H9 (cell line): ENCODE measurements around the gene FREM1. TPM values are rescaled to one million over a fixed set of nuclear protein-coding genes. Genes with fewer than 3 reads are reported as not detected.

ENCODE experiments used
- DNase-seq: peaks from one replicate; pipeline ENCODE4 v3.0.0-alpha.2; 2017
- H2AFZ ChIP-seq: one replicate; pipeline ENCODE4 v1.6.1; 2013; ENCODE audit warnings: mild to moderate bottlenecking, low read length, control low read depth, moderate library complexity
- H2AK5ac ChIP-seq: 2 replicates; pipeline ENCODE4 v1.6.1; 2013; ENCODE audit warnings: low read length, control low read depth, mixed read lengths; ENCODE audit not compliant: insufficient read length
- H2BK120ac ChIP-seq: one replicate; pipeline ENCODE4 v1.6.1; 2013; ENCODE audit warnings: low read depth, mild to moderate bottlenecking, low read length, control low read depth, inconsistent platforms; ENCODE audit not compliant: poor library complexity, severe bottlenecking
- H2BK12ac ChIP-seq: 2 replicates; pipeline ENCODE4 v1.6.1; 2013; ENCODE audit warnings: low read length, control low read depth, mixed read lengths, low read depth; ENCODE audit not compliant: insufficient read length
- H2BK15ac ChIP-seq: 2 replicates; pipeline ENCODE4 v1.6.1; 2013; ENCODE audit warnings: low read depth, low read length, control low read depth
- H2BK20ac ChIP-seq: one replicate; pipeline ENCODE4 v1.6.1; 2013; ENCODE audit warnings: low read depth, mild to moderate bottlenecking, low read length, control low read depth, inconsistent platforms; ENCODE audit not compliant: poor library complexity, severe bottlenecking
- H2BK5ac ChIP-seq: 2 replicates; pipeline ENCODE4 v1.6.1; 2013; ENCODE audit warnings: low read length, control low read depth, mixed read lengths; ENCODE audit not compliant: insufficient read length
- H3K14ac ChIP-seq: 2 replicates; pipeline ENCODE4 v1.6.1; 2013; ENCODE audit warnings: low read length, control low read depth; ENCODE audit not compliant: insufficient read depth
- H3K18ac ChIP-seq: 2 replicates; pipeline ENCODE4 v1.6.1; 2013; ENCODE audit warnings: low read depth, mild to moderate bottlenecking, mixed read lengths, low read length, control low read depth; ENCODE audit not compliant: insufficient read length
- H3K23ac ChIP-seq: 2 replicates; pipeline ENCODE4 v1.6.1; 2013; ENCODE audit warnings: low read length, control low read depth, mixed read lengths, low read depth; ENCODE audit not compliant: insufficient read length
- H3K23me2 ChIP-seq: 2 replicates; pipeline ENCODE4 v1.6.1; 2013; ENCODE audit warnings: low read depth, mild to moderate bottlenecking, mixed read lengths, low read length, control low read depth; ENCODE audit not compliant: insufficient read length, poor library complexity, severe bottlenecking
- H3K27ac ChIP-seq: 2 replicates; pipeline ENCODE4 v1.5.1; 2013; ENCODE audit warnings: low read length, control low read depth, mixed read lengths, low read depth; ENCODE audit not compliant: insufficient read length
- H3K27me3 ChIP-seq: 2 replicates; pipeline ENCODE4 v1.6.1; 2013; ENCODE audit warnings: low read length, control low read depth, inconsistent platforms; ENCODE audit not compliant: insufficient read depth
- H3K4ac ChIP-seq: 2 replicates; pipeline ENCODE4 v1.6.1; 2013; ENCODE audit warnings: low read depth, mild to moderate bottlenecking, control low read depth, inconsistent platforms, low read length, moderate library complexity
- H3K4me1 ChIP-seq: 2 replicates; pipeline ENCODE4 v1.6.1; 2013; ENCODE audit warnings: low read length, control low read depth, inconsistent platforms; ENCODE audit not compliant: insufficient read depth
- H3K4me2 ChIP-seq: 2 replicates; pipeline ENCODE4 v1.6.1; 2013; ENCODE audit warnings: low read length, control low read depth, mixed read lengths; ENCODE audit not compliant: insufficient read length, insufficient read depth
- H3K56ac ChIP-seq: 2 replicates; pipeline ENCODE4 v1.6.1; 2013; ENCODE audit warnings: low read depth, mild to moderate bottlenecking, mixed read lengths, low read length, control low read depth; ENCODE audit not compliant: insufficient read length
- H3K79me1 ChIP-seq: 2 replicates; pipeline ENCODE4 v1.6.1; 2013; ENCODE audit warnings: low read depth, mild to moderate bottlenecking, moderate library complexity, low read length, control low read depth, inconsistent platforms; ENCODE audit not compliant: insufficient read depth, poor library complexity, severe bottlenecking
- H3K79me2 ChIP-seq: 2 replicates; pipeline ENCODE4 v1.6.1; 2013; ENCODE audit warnings: low read length, control low read depth, inconsistent platforms; ENCODE audit not compliant: insufficient read depth
- H3K9ac ChIP-seq: 2 replicates; pipeline ENCODE4 v1.6.1; 2013; ENCODE audit warnings: low read length, control low read depth, mixed read lengths; ENCODE audit not compliant: insufficient read length; ENCODE audit errors: extremely low read depth
- H3K9me3 ChIP-seq: one replicate; pipeline ENCODE4 v1.6.1; 2013; ENCODE audit warnings: low read depth, low read length, inconsistent platforms; ENCODE audit not compliant: control insufficient read depth
- H3T11ph ChIP-seq: one replicate; pipeline ENCODE4 v1.6.1; 2013; ENCODE audit warnings: mild to moderate bottlenecking, low read length, control low read depth, inconsistent platforms
- H4K20me1 ChIP-seq: one replicate; pipeline ENCODE4 v1.6.1; 2013; ENCODE audit not compliant: control insufficient read depth, insufficient read length, insufficient read depth
- H4K5ac ChIP-seq: 2 replicates; pipeline ENCODE4 v1.6.1; 2013; ENCODE audit warnings: low read depth, mild to moderate bottlenecking, mixed read lengths, low read length, control low read depth; ENCODE audit not compliant: insufficient read length
- H4K8ac ChIP-seq: replicated peaks from 2 replicates; pipeline ENCODE4 v1.6.1; 2013; ENCODE audit warnings: low read length, control low read depth, mixed read lengths, low read depth; ENCODE audit not compliant: insufficient read length
- H4K91ac ChIP-seq: 2 replicates; pipeline ENCODE4 v1.6.1; 2013; ENCODE audit warnings: low read depth, mild to moderate bottlenecking, moderate library complexity, mixed read lengths, low read length, control low read depth; ENCODE audit not compliant: insufficient read length
- H3K27ac Mint-ChIP-seq, 3 experiments: 2 replicates in 2 of 3; 3 replicates in 1 of 3; pipeline ENCODE4 v1.8.0; 2020 to 2021; ENCODE audit warnings: mixed read lengths in 3 of 3, mild to moderate bottlenecking in 1 of 3, moderate library complexity in 1 of 3
- H3K27me3 Mint-ChIP-seq: 2 replicates; pipeline ENCODE4 v1.8.0; 2021; ENCODE audit warnings: low read depth, mild to moderate bottlenecking, moderate library complexity, mixed read lengths
- H3K36me3 Mint-ChIP-seq, 3 experiments: 2 replicates in 2 of 3; 3 replicates in 1 of 3; pipeline ENCODE4 v1.8.0; 2020 to 2021; ENCODE audit warnings: low read depth in 3 of 3, mixed read lengths in 3 of 3; ENCODE audit not compliant: insufficient read depth in 1 of 3
- H3K4me1 Mint-ChIP-seq, 2 experiments: 2 replicates each; pipeline ENCODE4 v1.8.0; 2020; ENCODE audit warnings: mixed read lengths in 2 of 2
- H3K4me3 Mint-ChIP-seq, 2 experiments: 2 replicates in 1 of 2; 3 replicates in 1 of 2; pipeline ENCODE4 v1.8.0; 2020 to 2021; ENCODE audit warnings: mild to moderate bottlenecking in 2 of 2, mixed read lengths in 2 of 2, moderate library complexity in 1 of 2
- H3K9me3 Mint-ChIP-seq, 2 experiments: 2 replicates in 1 of 2; 3 replicates in 1 of 2; pipeline ENCODE4 v1.8.0; 2020; ENCODE audit warnings: mild to moderate bottlenecking in 2 of 2, mixed read lengths in 2 of 2, moderate library complexity in 1 of 2
- CTCF ChIP-seq: fragments of 200-600 bp; sonication (generic); conservative IDR thresholded peaks from 3 replicates; pipeline ENCODE4 v1.8.0; 2021; ENCODE audit warnings: antibody characterized with exemption, mild to moderate bottlenecking
- WGBS: extraction: QIAGEN DNeasy Blood & Tissue Kit; methylation state at CpG from one replicate; pipeline ENCODE4 v1.1.7; 2013; ENCODE audit warnings: missing lambda C conversion rate, low lambda C conversion rate, mixed read lengths; ENCODE audit not compliant: insufficient read length; ENCODE audit errors: extremely low coverage; 5-methylcytosine and 5-hydroxymethylcytosine counted together
- total RNA-seq: library from RNA; stranded (reverse); gene quantifications from 2 replicates; pipeline ENCODE4 v1.2.1, GENCODE V29; 2021

The FREM1 gene
- total RNA-seq, 1 experiment from 2014 or later: 0.44 TPM

GRCh38 chr9:14827805-14828204 lies 82.4 kb downstream of the FREM1 start:
- no peak overlapping the region for H2BK5ac ChIP-seq
- no peak overlapping the region for H4K91ac ChIP-seq
- no peak overlapping the region for H2BK12ac ChIP-seq
- H3K27ac ChIP-seq: no peak overlapping the region
- H3K56ac ChIP-seq: no peak overlapping the region
- H3K79me2 ChIP-seq: no peaks in the 10 kb centered on the region
- Mint-ChIP-seq H3K27ac (no peak overlapping the region), H3K27me3 (no peaks in the 10 kb centered on the region), H3K36me3 (peaks cover 2 to 10% (median 6%) of the 10 kb centered on the region in 3 experiments; a peak in 6 of 7 replicates), H3K9me3 (peaks cover 0 to 2% of the 10 kb centered on the region in 2 experiments; a peak in 2 of 5 replicates), H3K4me1 (no peaks in the 10 kb centered on the region), H3K4me3 (no peak overlapping the region)
- no peaks in the 10 kb centered on the region for H4K20me1 ChIP-seq
- no peaks in the 10 kb centered on the region for H3K23me2 ChIP-seq
- H3K79me1 ChIP-seq: no peaks in the 10 kb centered on the region
- no peak overlapping the region for H3T11ph ChIP-seq
- no peaks in the 10 kb centered on the region for H3K9me3 ChIP-seq
- H3K4ac ChIP-seq: no peak overlapping the region
- H4K8ac ChIP-seq: no peak overlapping the region
- no peak overlapping the region for H3K23ac ChIP-seq
- no peaks in the 10 kb centered on the region for H3K27me3 ChIP-seq
- no peak for DNase-seq
- H2BK15ac ChIP-seq: no peak overlapping the region
- no peak overlapping the region for H3K4me2 ChIP-seq
- no peak overlapping the region for H2AK5ac ChIP-seq
- no peak overlapping the region for H3K14ac ChIP-seq
- H3K4me1 ChIP-seq: no peaks in the 10 kb centered on the region
- WGBS: no CpG with 5 or more reads among the region's 3 CpGs
- H3K18ac ChIP-seq: no peak overlapping the region
- H4K5ac ChIP-seq: no peak overlapping the region
- no peak overlapping the region for H2AFZ ChIP-seq
- no peak overlapping the region for H3K9ac ChIP-seq
- TF ChIP-seq CTCF: no peak
- no peak overlapping the region for H2BK120ac ChIP-seq
- no peak overlapping the region for H2BK20ac ChIP-seq
